Measurements from ENCODE around the gene IFNL1.
"Not testable (repeated sequence)": the region's sequence is repeated elsewhere in the genome, so short reads cannot be mapped to it uniquely, and the experiment has no call there.

The IFNL1 gene

GRCh38 chr19:39335168-39335548 is 39.0 kb downstream of the IFNL1 start:
- TF ChIP-seq EZH2phosphoT487 (IDR thresholded peaks at IDR 0.05; ENCODE audit: borderline replicate concordance, low read length) = no peak
- TF ChIP-seq CTCF (IDR thresholded peaks at IDR 0.05; ENCODE audit: low read depth, low read length, poor library complexity, severe bottlenecking) = no peak
- Histone ChIP-seq H3K4me1 (ENCODE audit: control insufficient read depth, low read length) (peaks cover 37% of the 10 kb centered on the region), H3K79me2 (ENCODE audit: control insufficient read depth, low read length) (peaks cover 22% of the 10 kb centered on the region), H3K4me3 (ENCODE audit: low read length) (peak overlapping the region; percentile 90), H3F3A (ENCODE audit: control insufficient read depth, insufficient read depth) (peaks cover 16% of the 10 kb centered on the region), H4K20me1 (ENCODE audit: control insufficient read depth, insufficient read depth, low read depth, low read length) (no peaks in the 10 kb centered on the region), H3K4me2 (ENCODE audit: low read length) (peak overlapping the region; percentile 88), H3K36me3 (ENCODE audit: control insufficient read depth, low read length) (peaks cover 4% of the 10 kb centered on the region), H3K9me3 (ENCODE audit: control insufficient read depth, insufficient read depth, low read length) (no peaks in the 10 kb centered on the region), H3K27ac (ENCODE audit: low read depth, low read length) (peak overlapping the region; percentile 80), H3K9me2 (replicated peaks; ENCODE audit: control insufficient read depth, low read length) (no peaks in the 10 kb centered on the region), H3K27me3 (ENCODE audit: control insufficient read depth, low read length) (no peaks in the 10 kb centered on the region)

GRCh38 chr19:39336483-39336882 is 40.3 kb downstream of the IFNL1 start:
- Histone ChIP-seq H3K4me2 (ENCODE audit: low read length) (peak overlapping the region; percentile 88), H3F3A (ENCODE audit: control insufficient read depth, insufficient read depth) (peaks cover 16% of the 10 kb centered on the region), H3K79me2 (ENCODE audit: control insufficient read depth, low read length) (peaks cover 33% of the 10 kb centered on the region), H3K4me3 (ENCODE audit: low read length) (peak overlapping the region; percentile 90), H3K4me1 (ENCODE audit: control insufficient read depth, low read length) (peaks cover 44% of the 10 kb centered on the region), H3K36me3 (ENCODE audit: control insufficient read depth, low read length) (peaks cover under 1% of the 10 kb centered on the region), H3K27me3 (ENCODE audit: control insufficient read depth, low read length) (no peaks in the 10 kb centered on the region), H4K20me1 (ENCODE audit: control insufficient read depth, insufficient read depth, low read depth, low read length) (no peaks in the 10 kb centered on the region), H3K9me3 (ENCODE audit: control insufficient read depth, insufficient read depth, low read length) (no peaks in the 10 kb centered on the region), H3K9me2 (replicated peaks; ENCODE audit: control insufficient read depth, low read length) (no peaks in the 10 kb centered on the region), H3K27ac (ENCODE audit: low read depth, low read length) (peak overlapping the region; percentile 80)
- TF ChIP-seq EZH2phosphoT487 (IDR thresholded peaks at IDR 0.05; ENCODE audit: borderline replicate concordance, low read length) (no peak), CTCF (IDR thresholded peaks at IDR 0.05; ENCODE audit: low read depth, low read length, poor library complexity, severe bottlenecking) (no peak)

GRCh38 chr19:39339674-39340073 is 43.5 kb downstream of the IFNL1 start:
- Histone ChIP-seq H3K27ac (ENCODE audit: low read depth, low read length) (no peak overlapping the region), H3K4me3 (ENCODE audit: low read length) (no peak overlapping the region), H3K9me3 (ENCODE audit: control insufficient read depth, insufficient read depth, low read length) (no peaks in the 10 kb centered on the region), H3K4me2 (ENCODE audit: low read length) (no peak overlapping the region), H3K79me2 (ENCODE audit: control insufficient read depth, low read length) (peaks cover 43% of the 10 kb centered on the region), H3K4me1 (ENCODE audit: control insufficient read depth, low read length) (peaks cover 48% of the 10 kb centered on the region), H3K27me3 (ENCODE audit: control insufficient read depth, low read length) (no peaks in the 10 kb centered on the region), H4K20me1 (ENCODE audit: control insufficient read depth, insufficient read depth, low read depth, low read length) (peaks cover 16% of the 10 kb centered on the region; the same call in 1 of the 2 replicates), H3K36me3 (ENCODE audit: control insufficient read depth, low read length) (peaks cover 3% of the 10 kb centered on the region; the same call in 1 of the 2 replicates), H3K9me2 (replicated peaks; ENCODE audit: control insufficient read depth, low read length) (no peaks in the 10 kb centered on the region), H3F3A (ENCODE audit: control insufficient read depth, insufficient read depth) (peaks cover 16% of the 10 kb centered on the region)
- TF ChIP-seq CTCF (IDR thresholded peaks at IDR 0.05; ENCODE audit: low read depth, low read length, poor library complexity, severe bottlenecking) (no peak), EZH2phosphoT487 (IDR thresholded peaks at IDR 0.05; ENCODE audit: borderline replicate concordance, low read length) (no peak)

DNA sequence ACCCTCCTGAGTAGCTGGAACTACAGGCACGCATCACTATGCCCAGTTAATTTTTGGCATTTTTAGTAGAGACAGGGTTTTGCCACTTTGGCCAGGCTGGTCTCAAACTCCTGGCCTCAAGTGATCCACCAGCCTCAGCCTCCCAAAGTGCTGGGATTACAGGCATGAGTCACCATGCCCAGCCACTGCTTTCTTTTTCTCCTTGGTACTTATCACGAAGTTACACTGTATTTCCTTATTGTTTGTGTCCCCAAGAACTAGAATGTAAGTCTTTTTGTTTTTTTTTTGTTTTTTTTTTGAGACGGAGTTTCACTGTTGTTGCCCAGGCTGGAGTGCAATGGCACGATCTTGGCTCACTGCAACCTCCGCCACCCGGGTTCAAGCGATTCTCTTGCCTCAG is 43.9 kb downstream of the IFNL1 start:
- Histone ChIP-seq H4K20me1 (ENCODE audit: control insufficient read depth, insufficient read depth, low read depth, low read length) (peaks cover 16% of the 10 kb centered on the region; the same call in 1 of the 2 replicates), H3F3A (ENCODE audit: control insufficient read depth, insufficient read depth) (peaks cover 16% of the 10 kb centered on the region), H3K4me1 (ENCODE audit: control insufficient read depth, low read length) (peaks cover 43% of the 10 kb centered on the region), H3K79me2 (ENCODE audit: control insufficient read depth, low read length) (peaks cover 42% of the 10 kb centered on the region), H3K4me2 (ENCODE audit: low read length) (peak overlapping the region; percentile 77; the same call in 1 of the 2 replicates), H3K4me3 (ENCODE audit: low read length) (peak overlapping the region; percentile 86; the same call in 1 of the 2 replicates)
- H3K36me3 ChIP-seq (ENCODE audit: control insufficient read depth, low read length); H3K9me2 ChIP-seq (replicated peaks; ENCODE audit: control insufficient read depth, low read length); H3K27ac ChIP-seq (ENCODE audit: low read depth, low read length); H3K27me3 ChIP-seq (ENCODE audit: control insufficient read depth, low read length); H3K9me3 ChIP-seq (ENCODE audit: control insufficient read depth, insufficient read depth, low read length): not testable (repeated sequence)

Measured in DOHH2 (cell line).